Activated CD8-positive, alpha-beta T cell treated with anti-CD3 and anti-CD28 coated beads, Interleukin-2, amount 10 ng/mL, durations not matched to agents 7 days and 5 days (primary cell): Measurements from ENCODE around the gene PRPF38B. TPM values are rescaled to one million over a fixed set of nuclear protein-coding genes. Genes with fewer than 3 reads are reported as not detected.
A peak's percentile ranks its signal among the peaks of the same experiment; 100 is the strongest.

ENCODE experiments used
- ATAC-seq: fragments of 150-1000 bp; cut with Tn5 transposase; one replicate; pipeline ENCODE4 v1.10.0; 2021; ENCODE audit warnings: moderate library complexity
- CTCF ChIA-PET: fragments of 350-600 bp; sonication (Branson Sonifier 250); formaldehyde crosslinking; loops from one replicate; lab custom pipeline; 2021; ENCODE audit warnings: antibody characterized with exemption; lab: Charles Lee
- POLR2A ChIA-PET: fragments of 350-600 bp; sonication (Branson Sonifier 250); formaldehyde crosslinking; loops from one replicate; lab custom pipeline; 2021; ENCODE audit warnings: antibody characterized with exemption; lab: Charles Lee
- DNase-seq: peaks from one replicate; pipeline ENCODE4 v3.0.0-alpha.2; 2020
- H3K27ac Mint-ChIP-seq: one replicate; pipeline ENCODE4 v1.8.0; 2021; ENCODE audit warnings: mild to moderate bottlenecking, mixed read lengths
- H3K27me3 Mint-ChIP-seq: one replicate; pipeline ENCODE4 v1.8.0; 2021; ENCODE audit warnings: low read depth, mixed read lengths
- H3K36me3 Mint-ChIP-seq: one replicate; pipeline ENCODE4 v1.8.0; 2021; ENCODE audit warnings: low read depth, mixed read lengths
- H3K4me1 Mint-ChIP-seq: one replicate; pipeline ENCODE4 v1.8.0; 2021; ENCODE audit warnings: low read depth, mixed read lengths
- H3K4me3 Mint-ChIP-seq: one replicate; pipeline ENCODE4 v1.8.0; 2021; ENCODE audit warnings: mild to moderate bottlenecking, mixed read lengths
- H3K9me3 Mint-ChIP-seq: one replicate; pipeline ENCODE4 v1.8.0; 2022; ENCODE audit warnings: mixed read lengths; ENCODE audit not compliant: insufficient read depth
- total RNA-seq, 2 experiments: library from RNA; stranded (reverse); gene quantifications; one replicate each; pipeline ENCODE4 v1.2.3, GENCODE V29; 2021

Gene PRPF38B
- total RNA-seq, 2 experiments from 2014 or later = 66.8 to 69.1 TPM

- ATAC-seq (peak; percentile 22), DNase-seq (peak; percentile 41)
- H3K4me3 Mint-ChIP-seq = peak overlapping the region; percentile 98
- CTCF ChIA-PET = interaction anchor here (2.2 kb wide), 1 partner anchor 55 kb away, joined by 9 read pairs; the partner anchor contains the start of gene PRPF38B
- peaks cover 21% of the 10 kb centered on the region for H3K36me3 Mint-ChIP-seq
- POLR2A ChIA-PET = interaction anchor here (0.6 to 1.9 kb wide), 3 partner anchors 38 to 55 kb away, joined by 3 to 7 read pairs (median 5); partner anchors contain the start of gene PRPF38B
- peak overlapping the region; percentile 93 for H3K27ac Mint-ChIP-seq
- H3K27me3 Mint-ChIP-seq = peaks cover 2% of the 10 kb centered on the region
- peaks cover 22% of the 10 kb centered on the region for H3K4me1 Mint-ChIP-seq
- H3K9me3 Mint-ChIP-seq = no peaks in the 10 kb centered on the region
These were observed 55.2 kb downstream of the PRPF38B start for GRCh38 chr1:108747171-108747850.

- Mint-ChIP-seq H3K27ac (no peak overlapping the region), H3K9me3 (no peaks in the 10 kb centered on the region), H3K27me3 (no peaks in the 10 kb centered on the region), H3K36me3 (peaks cover 21% of the 10 kb centered on the region), H3K4me3 (peak overlapping the region; percentile 30), H3K4me1 (peaks cover 22% of the 10 kb centered on the region)
- no peak for DNase-seq
- POLR2A ChIA-PET = interaction anchor here (1.9 kb wide), 1 partner anchor 56 kb away, joined by 7 read pairs; the partner anchor contains the start of gene PRPF38B
- ATAC-seq = no peak
- CTCF ChIA-PET = interaction anchor here (2.2 kb wide), 1 partner anchor 56 kb away, joined by 9 read pairs; the partner anchor contains the start of gene PRPF38B
These were observed 55.8 kb downstream of the PRPF38B start for GRCh38 chr1:108747898-108748297.

GRCh38 chr1:108749081-108749480 is 57.0 kb downstream of the PRPF38B start:
- CTCF ChIA-PET = interaction anchor here (2.2 kb wide), 1 partner anchor 57 kb away, joined by 9 read pairs; the partner anchor contains the start of gene PRPF38B
- ATAC-seq (no peak), DNase-seq (no peak)
- peak overlapping the region; percentile 10 for H3K27ac Mint-ChIP-seq
- H3K27me3 Mint-ChIP-seq = no peaks in the 10 kb centered on the region
- POLR2A ChIA-PET = interaction anchor here (1.9 kb wide), 1 partner anchor 57 kb away, joined by 7 read pairs; the partner anchor contains the start of gene PRPF38B
- no peaks in the 10 kb centered on the region for H3K9me3 Mint-ChIP-seq
- H3K4me3 Mint-ChIP-seq = no peak overlapping the region
- peaks cover 22% of the 10 kb centered on the region for H3K4me1 Mint-ChIP-seq
- H3K36me3 Mint-ChIP-seq = peaks cover 24% of the 10 kb centered on the region

GRCh38 chr1:108750476-108751181 is 58.5 kb downstream of the PRPF38B start:
- Mint-ChIP-seq H3K9me3 (no peaks in the 10 kb centered on the region), H3K36me3 (peaks cover 30% of the 10 kb centered on the region), H3K4me1 (peaks cover 24% of the 10 kb centered on the region), H3K4me3 (no peak overlapping the region), H3K27me3 (no peaks in the 10 kb centered on the region), H3K27ac (no peak overlapping the region)
- POLR2A ChIA-PET = interaction anchor here (0.8 to 1.6 kb wide), 2 partner anchors 14 to 58 kb away, joined by 3 to 4 read pairs; partner anchors contain the start of gene PRPF38B
- CTCF ChIA-PET = interaction anchor here (1.1 to 2.1 kb wide), 2 partner anchors 16 to 46 kb away, joined by 3 to 4 read pairs; no protein-coding TSS in a partner anchor
- ATAC-seq (no peak), DNase-seq (no peak)

Other genes with a start within 250 kb of the PRPF38B start
- gene NBPF6, start 242.0 kb upstream of the PRPF38B start, total RNA-seq = not detected
- 10 to 100 TPM; 18.1 to 18.9 TPM for gene EEIG2, start 132.2 kb upstream of the PRPF38B start, total RNA-seq
- 10 to 100 TPM; 38.7 to 40.5 TPM for gene HENMT1, start 31.2 kb upstream of the PRPF38B start, total RNA-seq
- not detected for gene FNDC7, start 20.6 kb downstream of the PRPF38B start, total RNA-seq
- 10 to 100 TPM; 41.8 to 44.3 TPM for gene STXBP3, start 54.4 kb downstream of the PRPF38B start, total RNA-seq
- not detected for gene AKNAD1, start 164.8 kb downstream of the PRPF38B start, total RNA-seq
- gene GPSM2, start 184.7 kb downstream of the PRPF38B start, total RNA-seq = 10 to 100 TPM; 40.7 to 44.9 TPM